ENCODE measurements around the gene FTL.
"Not testable (repeated sequence)": the region's sequence is repeated elsewhere in the genome, so short reads cannot be mapped to it uniquely, and the experiment has no call there.

The FTL gene

DNA sequence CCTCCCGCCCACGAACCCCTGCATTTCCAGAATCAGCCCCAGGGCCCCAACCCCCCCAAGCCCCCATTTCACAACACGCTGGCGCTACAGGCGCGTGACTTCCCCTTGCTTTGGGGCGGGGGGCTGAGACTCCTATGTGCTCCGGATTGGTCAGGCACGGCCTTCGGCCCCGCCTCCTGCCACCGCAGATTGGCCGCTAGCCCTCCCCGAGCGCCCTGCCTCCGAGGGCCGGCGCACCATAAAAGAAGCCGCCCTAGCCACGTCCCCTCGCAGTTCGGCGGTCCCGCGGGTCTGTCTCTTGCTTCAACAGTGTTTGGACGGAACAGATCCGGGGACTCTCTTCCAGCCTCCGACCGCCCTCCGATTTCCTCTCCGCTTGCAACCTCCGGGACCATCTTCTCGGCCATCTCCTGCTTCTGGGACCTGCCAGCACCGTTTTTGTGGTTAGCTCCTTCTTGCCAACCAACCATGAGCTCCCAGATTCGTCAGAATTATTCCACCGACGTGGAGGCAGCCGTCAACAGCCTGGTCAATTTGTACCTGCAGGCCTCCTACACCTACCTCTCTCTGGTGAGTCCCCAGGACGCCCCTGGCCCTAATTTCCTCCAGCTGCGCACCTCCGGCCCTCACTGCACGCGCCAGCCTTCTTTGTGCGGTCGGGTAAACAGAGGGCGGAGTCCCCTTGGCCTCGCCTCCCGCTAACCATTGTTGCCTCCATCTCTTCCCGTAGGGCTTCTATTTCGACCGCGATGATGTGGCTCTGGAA lies at the start of gene FTL:
Gene FTL (plus strand): TSS at position 270 of the 766 bp plus-strand sequence. CDS start 199 bp downstream, at position 469.
- DNase-seq, result peak; percentile 83

DNA sequence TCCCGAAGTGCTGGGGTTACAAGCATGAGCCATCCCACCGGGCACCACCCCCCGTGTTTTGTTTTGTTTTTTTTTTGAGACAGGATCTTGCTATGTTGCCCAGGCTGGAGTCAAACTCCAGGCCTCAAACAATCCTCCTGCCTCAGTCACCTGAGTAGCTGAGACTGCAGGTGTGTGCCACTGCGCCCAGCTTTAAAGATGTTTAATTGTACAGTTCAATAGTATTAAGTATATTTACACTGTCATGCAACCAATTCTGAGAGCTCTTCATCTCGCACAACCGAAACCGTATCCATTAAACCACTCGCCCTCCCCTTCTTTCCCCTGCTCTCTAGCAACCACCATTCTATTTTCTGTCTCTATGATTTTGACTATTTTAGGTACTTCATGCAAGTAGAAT lies 49.4 kb upstream of the FTL start:
- no peak for DNase-seq

DNA sequence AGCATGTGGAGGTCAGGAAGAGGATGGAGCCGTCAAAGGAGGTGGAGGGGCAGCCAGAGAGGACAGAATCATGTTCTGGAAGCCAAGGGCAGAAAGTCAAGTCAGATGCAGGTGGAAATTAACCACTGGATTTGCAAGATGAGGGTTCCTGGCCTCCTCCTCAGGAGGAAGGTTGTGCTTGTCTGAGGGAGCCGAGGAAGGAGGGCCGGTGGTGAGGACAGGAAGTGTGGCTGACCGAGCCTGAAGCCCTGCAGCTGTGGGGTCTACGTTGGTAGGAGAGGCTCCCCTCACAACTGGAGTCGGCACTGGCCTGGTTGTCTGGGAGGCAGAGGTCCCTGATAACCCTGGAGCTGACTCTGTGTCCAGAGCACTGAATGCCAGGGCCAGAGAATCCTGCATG lies 47.0 kb upstream of the FTL start:
- no peak for DNase-seq

DNA sequence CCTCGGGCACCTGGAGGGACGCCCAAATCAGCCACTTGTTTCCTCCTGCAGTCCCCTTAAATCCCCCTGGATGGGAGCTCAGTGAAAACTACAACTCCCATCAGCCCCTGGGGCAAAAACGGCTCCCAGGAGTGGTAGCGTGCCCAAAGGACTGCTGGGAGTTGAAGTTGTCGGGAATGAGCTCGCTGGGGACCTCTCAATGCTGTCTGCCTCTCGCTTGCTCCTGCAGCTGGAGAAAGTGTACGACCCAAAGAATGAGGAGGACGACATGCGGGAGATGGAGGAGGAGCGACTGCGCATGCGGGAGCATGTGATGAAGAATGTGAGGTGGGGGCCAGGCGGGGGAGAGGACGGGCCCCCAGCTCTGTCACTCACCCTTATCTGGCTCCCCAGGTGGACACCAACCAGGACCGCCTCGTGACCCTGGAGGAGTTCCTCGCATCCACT lies 46.3 kb upstream of the FTL start:
- no peak for DNase-seq

DNA sequence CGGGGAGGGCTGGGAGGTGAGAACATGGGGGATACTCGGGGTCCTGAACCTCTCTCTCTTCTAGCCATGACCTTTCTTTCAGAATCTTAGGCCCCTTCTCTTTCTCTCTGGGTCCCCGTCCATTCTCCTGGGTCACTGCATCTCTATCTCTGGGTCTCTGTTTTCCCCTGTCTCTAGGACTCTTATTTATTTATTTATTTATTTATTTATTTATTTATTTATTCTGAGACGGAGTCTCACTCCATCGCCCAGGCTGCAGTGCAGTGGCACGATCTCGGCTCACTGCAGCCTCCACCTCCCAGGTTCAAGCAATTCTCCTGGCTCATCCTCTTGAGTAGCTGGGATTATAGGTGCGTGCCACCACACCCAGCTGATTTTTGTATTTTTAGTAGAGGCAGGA lies 45.8 kb upstream of the FTL start:
- DNase-seq, result not testable (repeated sequence)

DNA sequence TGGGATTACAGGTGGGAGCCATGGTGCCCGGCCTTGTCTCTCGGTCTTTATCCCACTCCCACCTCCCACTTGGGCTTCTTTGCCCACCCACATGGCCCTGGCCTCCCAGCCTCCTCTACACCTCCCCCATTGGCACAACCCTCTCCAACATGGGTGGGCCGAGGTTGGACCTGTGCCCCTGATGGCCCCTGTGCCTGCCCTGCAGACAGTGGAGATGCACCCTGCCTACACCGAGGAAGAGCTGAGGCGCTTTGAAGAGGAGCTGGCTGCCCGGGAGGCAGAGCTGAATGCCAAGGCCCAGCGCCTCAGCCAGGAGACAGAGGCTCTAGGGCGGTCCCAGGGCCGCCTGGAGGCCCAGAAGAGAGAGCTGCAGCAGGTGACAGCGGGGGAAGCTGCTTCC lies 44.2 kb upstream of the FTL start:
- no peak for DNase-seq

DNA sequence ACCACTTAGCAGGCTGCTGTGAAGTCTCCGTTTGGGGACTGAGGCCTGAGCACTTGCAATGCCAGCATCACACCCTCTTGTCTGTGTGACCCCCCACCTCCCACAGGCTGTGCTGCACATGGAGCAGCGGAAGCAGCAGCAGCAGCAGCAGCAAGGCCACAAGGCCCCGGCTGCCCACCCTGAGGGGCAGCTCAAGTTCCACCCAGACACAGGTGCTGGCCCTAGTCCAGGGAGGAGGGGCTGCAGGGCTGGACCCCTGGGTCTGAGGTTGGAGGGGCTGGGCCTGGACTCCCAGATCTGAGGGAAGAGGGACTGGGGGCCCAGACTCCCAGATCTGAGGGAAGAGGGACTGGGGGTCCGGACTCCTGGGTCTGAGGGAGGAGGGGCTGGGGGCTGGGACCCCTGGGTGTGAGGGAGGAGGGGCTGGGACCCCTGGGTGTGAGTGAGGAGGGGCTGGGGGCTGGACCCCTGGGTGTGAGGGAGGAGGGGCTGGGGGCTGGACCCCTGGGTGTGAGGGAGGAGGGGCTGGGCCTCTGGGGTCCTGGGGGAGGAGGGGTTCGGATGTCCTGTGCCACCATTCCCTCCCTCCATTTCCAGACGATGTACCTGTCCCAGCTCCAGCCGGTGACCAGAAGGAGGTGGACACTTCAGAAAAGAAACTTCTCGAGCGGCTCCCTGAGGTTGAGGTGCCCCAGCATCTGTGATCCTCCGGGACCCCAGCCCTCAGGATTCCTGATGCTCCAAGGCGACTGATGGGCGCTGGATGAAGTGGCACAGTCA lies 43.2 kb upstream of the FTL start:
- DNase-seq, result no peak

DNA sequence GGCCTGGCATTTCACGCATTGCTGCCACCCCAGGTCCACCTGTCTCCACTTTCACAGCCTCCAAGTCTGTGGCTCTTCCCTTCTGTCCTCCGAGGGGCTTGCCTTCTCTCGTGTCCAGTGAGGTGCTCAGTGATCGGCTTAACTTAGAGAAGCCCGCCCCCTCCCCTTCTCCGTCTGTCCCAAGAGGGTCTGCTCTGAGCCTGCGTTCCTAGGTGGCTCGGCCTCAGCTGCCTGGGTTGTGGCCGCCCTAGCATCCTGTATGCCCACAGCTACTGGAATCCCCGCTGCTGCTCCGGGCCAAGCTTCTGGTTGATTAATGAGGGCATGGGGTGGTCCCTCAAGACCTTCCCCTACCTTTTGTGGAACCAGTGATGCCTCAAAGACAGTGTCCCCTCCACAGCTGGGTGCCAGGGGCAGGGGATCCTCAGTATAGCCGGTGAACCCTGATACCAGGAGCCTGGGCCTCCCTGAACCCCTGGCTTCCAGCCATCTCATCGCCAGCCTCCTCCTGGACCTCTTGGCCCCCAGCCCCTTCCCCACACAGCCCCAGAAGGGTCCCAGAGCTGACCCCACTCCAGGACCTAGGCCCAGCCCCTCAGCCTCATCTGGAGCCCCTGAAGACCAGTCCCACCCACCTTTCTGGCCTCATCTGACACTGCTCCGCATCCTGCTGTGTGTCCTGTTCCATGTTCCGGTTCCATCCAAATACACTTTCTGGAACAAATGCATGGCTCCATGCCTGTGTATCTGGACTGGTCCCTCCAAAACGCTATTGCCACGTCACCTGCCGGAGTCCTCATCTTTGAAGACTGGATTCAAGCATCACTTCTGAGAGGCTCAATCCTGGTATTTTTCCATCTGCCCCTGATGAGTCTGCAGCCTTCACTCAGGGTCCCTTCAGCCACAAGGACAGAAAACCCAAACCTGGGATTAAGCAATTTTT lies 42.3 kb upstream of the FTL start:
- DNase-seq, result no peak

DNA sequence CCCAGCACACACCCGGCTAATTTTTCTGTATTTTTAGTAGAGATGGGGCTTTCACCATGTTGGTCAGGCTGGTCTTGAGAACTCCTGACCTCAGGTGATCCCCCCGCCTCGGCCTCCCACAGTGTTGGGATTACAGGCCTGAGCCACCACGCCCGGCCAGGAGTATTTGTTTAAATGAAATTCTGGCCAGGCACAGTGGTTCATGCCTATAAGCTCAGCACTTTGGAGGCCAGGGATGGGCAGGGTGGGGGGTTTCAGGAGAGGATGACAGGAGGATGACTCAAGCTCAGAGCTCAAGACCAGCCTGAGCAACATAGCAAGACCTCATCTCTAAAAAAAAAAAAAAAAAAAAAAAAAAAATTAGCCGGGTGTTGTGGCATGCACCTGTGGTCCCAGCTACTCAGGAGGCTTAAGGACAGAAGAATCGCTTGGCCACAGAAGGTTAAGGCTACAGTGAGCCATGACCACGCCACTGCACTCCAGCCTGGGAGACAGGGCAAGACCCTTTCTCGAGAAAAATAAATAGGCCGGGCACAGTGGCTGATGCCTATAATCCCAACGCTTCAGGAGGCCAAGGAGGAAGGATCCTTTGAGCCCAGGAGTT lies 39.8 kb upstream of the FTL start:
- no peak for DNase-seq

DNA sequence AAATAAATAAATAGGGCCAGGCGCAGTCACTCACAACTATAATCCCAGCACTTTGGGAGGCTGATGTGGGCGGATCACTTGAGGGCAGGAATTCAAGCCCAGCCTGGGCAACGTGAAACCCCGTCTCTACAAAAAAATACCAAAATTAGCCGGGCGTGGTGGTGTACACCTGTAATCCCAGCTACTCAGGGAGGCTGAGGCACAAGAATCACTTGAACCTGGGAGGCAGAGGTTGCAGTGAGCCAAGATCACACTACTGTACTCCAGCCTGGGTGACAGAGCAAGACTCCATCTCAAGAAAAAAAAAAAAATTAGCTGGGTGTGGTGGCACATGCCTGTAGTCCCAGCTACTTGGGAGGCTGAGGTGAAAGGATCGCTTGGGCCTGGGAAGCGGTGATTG lies 39.2 kb upstream of the FTL start:
- DNase-seq, result not testable (repeated sequence)

DNA sequence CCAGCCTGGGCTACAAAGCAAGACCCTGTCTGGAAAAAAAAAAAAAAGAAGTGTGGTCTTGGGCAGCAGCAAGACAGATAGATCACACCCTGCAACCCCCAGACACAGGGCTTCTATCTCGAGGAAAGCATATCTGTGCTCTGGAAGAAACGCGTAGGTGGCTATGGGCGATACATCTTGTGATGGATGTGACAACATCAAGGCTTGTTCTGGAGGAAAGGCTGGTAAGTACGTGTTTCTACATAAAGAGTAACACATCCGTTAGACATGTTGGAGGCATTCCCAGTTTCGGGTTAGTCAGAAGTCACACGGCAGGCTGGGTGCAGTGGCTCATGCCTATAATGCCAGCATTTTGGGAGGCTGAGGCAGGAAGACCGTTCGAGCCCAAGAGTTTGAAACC lies 38.2 kb upstream of the FTL start:
- DNase-seq, result no peak

DNA sequence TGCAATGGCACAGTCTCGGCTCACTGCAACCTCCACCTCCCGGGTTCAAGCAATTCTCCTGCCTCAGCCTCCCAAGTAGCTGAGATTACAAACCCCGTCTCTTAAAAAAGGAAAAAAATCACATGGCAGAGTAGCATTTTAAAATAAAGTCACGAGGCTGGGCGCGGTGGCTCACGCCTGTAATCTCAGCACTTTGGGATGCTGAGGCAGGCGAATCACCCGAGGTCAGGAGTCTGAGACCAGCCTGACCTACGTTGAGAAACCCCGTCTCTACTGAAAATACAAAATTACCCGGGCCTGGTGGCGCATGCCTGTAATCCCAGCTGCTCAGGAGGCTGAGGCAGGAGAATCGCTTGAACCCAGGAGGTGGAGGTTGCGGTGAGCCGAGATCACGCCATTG lies 37.4 kb upstream of the FTL start:
- not testable (repeated sequence) for DNase-seq

DNA sequence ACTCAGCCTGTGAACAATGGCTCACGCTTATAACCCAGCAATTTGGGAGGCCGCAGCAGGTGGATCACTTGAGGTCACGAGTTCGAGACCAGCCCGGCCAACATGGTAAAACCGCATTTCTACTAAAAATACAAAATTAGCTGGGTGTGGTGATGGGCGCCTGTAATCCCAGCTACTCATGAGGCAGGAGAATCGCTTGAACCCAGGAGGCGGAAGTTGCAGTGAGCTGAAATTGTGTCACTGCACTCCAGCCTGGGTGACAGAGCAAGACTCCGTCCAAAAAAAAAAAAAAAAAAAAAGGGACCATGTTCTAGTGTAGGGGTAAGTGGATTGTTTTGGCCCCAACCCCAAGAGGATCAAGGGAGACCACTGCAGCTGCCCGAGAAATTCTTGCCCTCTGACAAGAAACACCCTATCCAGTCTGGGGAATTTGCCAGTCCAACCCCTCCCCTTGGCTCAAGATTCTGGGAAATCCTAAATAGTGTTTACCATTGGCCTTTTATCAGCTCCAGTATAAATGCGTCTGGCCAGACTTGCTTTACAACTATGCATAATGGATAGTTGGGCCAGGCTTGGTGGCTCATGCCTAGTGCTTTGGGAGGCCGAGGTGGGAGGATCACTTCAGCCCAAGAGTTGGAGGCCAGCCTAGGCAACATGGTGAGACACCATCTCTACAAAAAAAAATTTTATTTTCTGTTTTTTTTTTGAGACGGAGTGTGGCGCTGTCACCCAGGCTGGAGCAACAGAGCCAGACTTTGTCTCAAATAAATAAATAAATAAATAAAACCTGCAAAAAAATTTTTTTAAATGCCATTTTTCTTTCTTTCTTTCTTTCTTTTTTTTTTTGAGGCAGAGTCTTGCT lies 36.7 kb upstream of the FTL start:
- no peak for DNase-seq

DNA sequence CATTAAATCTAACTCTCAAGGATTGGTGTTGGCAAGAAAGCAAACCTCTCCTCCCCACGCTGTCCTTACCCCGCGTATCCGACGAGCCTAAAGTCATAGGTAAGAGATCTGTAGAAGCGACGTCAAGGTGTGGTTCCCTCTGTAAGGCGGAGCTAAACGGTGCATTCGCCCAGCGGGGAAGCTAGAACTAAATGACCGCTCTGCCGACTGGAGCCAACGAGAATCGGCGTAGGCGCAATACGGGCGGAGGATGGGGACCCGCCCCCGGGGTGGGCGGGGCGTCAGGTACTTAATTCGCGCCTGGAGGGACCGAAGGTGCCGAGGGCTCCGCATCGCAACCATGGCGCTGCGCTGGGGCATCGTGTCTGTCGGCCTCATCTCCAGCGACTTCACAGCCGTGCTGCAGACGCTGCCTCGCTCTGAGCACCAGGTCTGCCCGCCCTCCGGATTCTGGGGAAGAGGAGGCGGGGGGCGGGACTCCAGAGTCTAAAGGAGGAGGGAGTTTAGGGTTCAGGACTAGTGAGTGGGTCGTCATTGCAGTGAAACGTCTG lies 31.7 kb upstream of the FTL start, which contains the start of gene DHDH:
Gene DHDH (plus strand): TSS at position 318 of the 551 bp plus-strand sequence. CDS start 23 bp downstream, at position 341.
- DNase-seq, result peak; percentile 83

DNA sequence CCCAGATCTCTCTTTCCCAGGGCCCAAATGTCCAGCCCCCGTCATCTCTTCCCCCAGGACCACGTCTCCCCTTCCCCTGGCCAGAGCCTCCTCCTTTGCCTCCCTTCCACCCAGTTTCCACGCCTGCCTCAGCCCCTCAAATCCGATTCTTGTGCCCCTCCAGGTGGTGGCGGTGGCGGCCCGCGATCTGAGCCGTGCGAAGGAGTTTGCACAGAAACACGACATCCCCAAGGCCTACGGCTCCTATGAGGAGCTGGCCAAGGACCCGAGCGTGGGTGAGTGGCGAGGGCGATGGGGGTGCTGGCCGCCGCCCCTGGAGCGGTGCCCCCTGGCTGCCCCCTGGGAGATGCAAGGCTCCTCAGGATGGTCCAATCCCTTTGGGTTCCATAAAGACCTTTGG lies 30.3 kb upstream of the FTL start:
- DNase-seq, result no peak

DNA sequence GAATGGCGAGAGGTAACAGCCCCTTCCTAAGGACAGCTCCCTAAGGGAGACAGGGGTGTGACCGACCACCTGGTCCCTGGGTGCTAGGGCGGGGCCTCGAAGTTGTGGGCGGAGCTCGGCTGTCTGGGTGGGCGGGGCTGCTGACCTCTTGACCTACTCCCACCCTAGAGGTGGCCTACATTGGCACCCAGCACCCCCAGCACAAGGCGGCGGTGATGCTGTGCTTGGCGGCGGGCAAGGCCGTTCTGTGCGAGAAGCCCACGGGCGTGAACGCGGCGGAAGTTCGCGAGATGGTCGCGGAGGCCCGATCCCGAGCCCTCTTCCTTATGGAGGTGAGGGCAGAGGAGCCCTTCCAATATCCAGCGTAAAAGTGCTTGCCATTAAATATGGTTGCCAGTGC lies 29.2 kb upstream of the FTL start:
- DNase-seq, result no peak

DNA sequence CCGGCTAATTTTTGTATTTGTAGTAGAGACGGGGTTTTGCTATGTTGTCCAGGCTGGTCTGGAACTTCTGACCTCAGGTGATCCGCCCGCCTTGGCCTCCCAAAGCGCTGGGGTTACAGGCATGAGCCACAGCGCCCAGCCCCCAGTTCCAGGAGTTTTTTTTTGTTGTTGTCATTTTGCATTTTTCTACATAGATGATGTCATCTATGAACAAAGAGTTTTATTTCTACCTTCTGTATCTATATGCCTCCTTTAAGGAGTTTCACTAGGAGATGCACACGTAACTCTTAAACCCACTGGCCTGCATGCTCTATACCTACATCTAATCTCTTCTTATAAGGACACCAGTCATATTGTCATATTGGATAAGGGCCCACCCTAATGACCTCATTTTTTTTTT lies 26.9 kb upstream of the FTL start:
- no peak for DNase-seq

DNA sequence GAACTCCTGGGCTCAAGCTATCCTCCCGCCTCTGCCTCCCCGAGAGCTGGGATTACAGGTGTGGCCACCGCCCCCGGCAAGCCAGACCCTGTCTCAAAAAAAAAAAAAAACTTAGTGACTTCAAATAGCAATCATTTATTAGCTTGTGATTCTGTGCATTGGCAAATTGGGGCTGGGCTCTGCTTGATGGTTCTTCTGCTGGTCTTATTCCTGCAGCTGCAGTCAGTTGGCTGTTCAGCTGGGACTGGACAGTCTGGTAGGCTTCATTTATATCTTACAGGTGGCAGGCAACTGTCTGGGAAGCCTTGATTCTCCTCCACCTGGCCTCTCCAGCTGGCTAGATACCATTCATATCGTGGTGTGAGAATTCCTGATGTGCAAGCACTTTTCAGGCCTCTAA lies 24.2 kb upstream of the FTL start:
- no peak for DNase-seq

DNA sequence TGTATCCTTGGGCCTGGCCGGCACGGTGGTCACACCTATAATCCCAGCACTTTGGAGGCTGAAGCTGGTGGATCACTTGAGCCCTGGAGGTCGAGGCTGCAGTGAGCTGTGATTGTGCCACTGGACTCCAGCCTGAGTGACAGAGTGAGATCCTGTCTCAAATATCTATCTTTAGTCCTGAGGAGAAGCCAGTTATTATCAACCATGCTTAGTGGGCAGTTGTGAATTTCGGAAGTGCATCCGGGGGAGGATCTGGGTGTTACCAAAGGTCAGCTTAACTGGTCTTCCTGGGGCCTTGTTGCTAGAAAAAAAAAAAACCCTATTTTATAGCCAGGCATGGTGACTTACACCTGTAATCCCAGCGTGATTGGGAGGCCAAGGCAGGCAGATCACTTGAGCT lies 22.0 kb upstream of the FTL start:
- no peak for DNase-seq

DNA sequence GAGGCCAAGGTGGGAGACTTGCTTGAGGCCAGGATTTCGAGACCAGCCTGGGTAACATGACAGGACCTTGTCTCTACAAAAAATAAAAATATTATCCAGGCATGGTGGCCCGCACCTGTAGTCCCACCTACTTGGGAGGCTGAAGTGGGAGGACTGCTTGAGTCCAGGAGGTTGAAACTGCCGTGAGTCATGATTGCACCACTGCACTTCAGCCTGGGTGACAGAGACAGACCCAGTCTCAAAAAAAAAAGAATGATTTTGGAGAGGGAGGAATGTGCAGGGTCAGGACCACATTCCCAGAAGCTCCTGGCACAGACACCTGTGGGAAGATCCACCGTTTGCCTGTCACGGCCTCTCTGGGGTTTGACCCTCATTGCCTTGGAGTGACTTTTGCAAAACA lies 19.7 kb upstream of the FTL start:
- no peak for DNase-seq

DNA sequence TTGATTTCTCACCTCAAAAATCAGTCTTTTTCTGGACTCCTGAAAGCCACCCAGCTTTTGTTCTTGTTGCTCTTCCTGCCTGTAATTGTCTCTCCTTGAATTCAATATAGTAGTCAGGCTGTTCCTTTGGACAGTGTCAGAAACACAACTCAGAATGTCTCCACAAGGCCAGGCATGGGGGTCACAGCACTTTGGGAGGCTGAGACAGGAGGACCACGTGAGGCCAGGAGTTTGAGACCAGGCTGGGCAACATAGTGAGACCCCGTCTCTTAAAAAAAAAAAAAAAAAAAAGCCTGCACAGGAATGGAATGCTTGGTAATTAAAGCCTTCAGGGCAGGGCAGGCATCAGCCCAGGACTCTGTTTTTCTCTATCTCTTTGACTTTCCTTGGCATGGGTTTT lies 19.3 kb upstream of the FTL start:
- DNase-seq, result no peak

All from activated CD8-positive, alpha-beta memory T cell treated with anti-CD3 and anti-CD28 coated beads, Interleukin-2, amount 50 U/mL, for 4 hours (primary cell).